Lower lobe of right lung (tissue), 2 donors: ENCODE results near the gene ESYT2. TPM values are rescaled to one million over a fixed set of nuclear protein-coding genes. Genes with fewer than 3 reads are reported as not detected.
A peak's percentile ranks its signal among the peaks of the same experiment; 100 is the strongest.

Source experiments
- ATAC-seq, 2 donors: fragments of 200-7000 bp; cut with Tn5 transposase; one replicate each; pipeline ENCODE4 v1.9.1; 2020 to 2022; ENCODE audit warnings: mild to moderate bottlenecking in 2 of 2, moderate library complexity in 2 of 2
- DNase-seq: peaks from one replicate; pipeline ENCODE4 v3.0.0-alpha.2; 2020
- H3K27ac ChIP-seq: fragments of 200-600 bp; one replicate; pipeline ENCODE4 v1.8.0; 2022
- H3K27me3 ChIP-seq: fragments of 200-600 bp; one replicate; pipeline ENCODE4 v1.8.0; 2022; ENCODE audit warnings: low read depth
- H3K36me3 ChIP-seq: fragments of 200-600 bp; one replicate; pipeline ENCODE4 v1.8.0; 2022; ENCODE audit warnings: mild to moderate bottlenecking
- H3K4me1 ChIP-seq: fragments of 200-600 bp; one replicate; pipeline ENCODE4 v1.8.0; 2022
- H3K4me3 ChIP-seq: fragments of 200-600 bp; one replicate; pipeline ENCODE4 v1.8.0; 2022; ENCODE audit warnings: mild to moderate bottlenecking
- H3K9me3 ChIP-seq: fragments of 200-600 bp; one replicate; pipeline ENCODE4 v1.8.0; 2022
- intact Hi-C: fragments of 100-400 bp; cut with DNase I; formaldehyde crosslinking; loops from one replicate; pipeline ENCODE4 v1.11.0; 2022
- total RNA-seq: library from RNA; stranded (reverse); fragmentation: NEBNext Ultra II Directional; extraction: Animal tissue kit (Norgen Biotek cat#: 25700); gene quantifications from one replicate; pipeline ENCODE4 v1.2.1, GENCODE V29; 2021
- TF ChIP-seq, protein P1 (sequence below): fragments of 200-600 bp; IDR thresholded peaks from one replicate; pipeline ENCODE4 v1.8.0; 2022; ENCODE audit warnings: antibody characterized with exemption, mild to moderate bottlenecking
- donor health status: DM: no; HTN: yes; CAD: no; lungs with severe emphysema.

The ESYT2 gene
- total RNA-seq, 1 donor from 2014 or later, result 55.5 TPM

GRCh38 chr7:158858592-158859503 lies 29.5 kb upstream of the ESYT2 start:
- ATAC-seq (no peak), DNase-seq (no peak)
- Histone ChIP-seq H3K27me3 (no peaks in the 10 kb centered on the region), H3K4me3 (no peak overlapping the region), H3K9me3 (no peaks in the 10 kb centered on the region), H3K36me3 (no peaks in the 10 kb centered on the region), H3K4me1 (peaks cover 28% of the 10 kb centered on the region), H3K27ac (no peak overlapping the region)
- TF ChIP-seq, protein P1, sequence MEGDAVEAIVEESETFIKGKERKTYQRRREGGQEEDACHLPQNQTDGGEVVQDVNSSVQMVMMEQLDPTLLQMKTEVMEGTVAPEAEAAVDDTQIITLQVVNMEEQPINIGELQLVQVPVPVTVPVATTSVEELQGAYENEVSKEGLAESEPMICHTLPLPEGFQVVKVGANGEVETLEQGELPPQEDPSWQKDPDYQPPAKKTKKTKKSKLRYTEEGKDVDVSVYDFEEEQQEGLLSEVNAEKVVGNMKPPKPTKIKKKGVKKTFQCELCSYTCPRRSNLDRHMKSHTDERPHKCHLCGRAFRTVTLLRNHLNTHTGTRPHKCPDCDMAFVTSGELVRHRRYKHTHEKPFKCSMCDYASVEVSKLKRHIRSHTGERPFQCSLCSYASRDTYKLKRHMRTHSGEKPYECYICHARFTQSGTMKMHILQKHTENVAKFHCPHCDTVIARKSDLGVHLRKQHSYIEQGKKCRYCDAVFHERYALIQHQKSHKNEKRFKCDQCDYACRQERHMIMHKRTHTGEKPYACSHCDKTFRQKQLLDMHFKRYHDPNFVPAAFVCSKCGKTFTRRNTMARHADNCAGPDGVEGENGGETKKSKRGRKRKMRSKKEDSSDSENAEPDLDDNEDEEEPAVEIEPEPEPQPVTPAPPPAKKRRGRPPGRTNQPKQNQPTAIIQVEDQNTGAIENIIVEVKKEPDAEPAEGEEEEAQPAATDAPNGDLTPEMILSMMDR, result no peak
- intact Hi-C loops, result no loop called here

GRCh38 chr7:158856883-158857668 lies 27.8 kb upstream of the ESYT2 start:
- ATAC-seq (no peak), DNase-seq (no peak)
- no peaks in the 10 kb centered on the region for H3K27me3 ChIP-seq
- no peaks in the 10 kb centered on the region for H3K9me3 ChIP-seq
- TF ChIP-seq, protein P1, result no peak
- H3K36me3 ChIP-seq, result no peaks in the 10 kb centered on the region
- H3K4me1 ChIP-seq, result peaks cover 28% of the 10 kb centered on the region
- peak overlapping the region; percentile 96 for H3K4me3 ChIP-seq
- intact Hi-C loops, result no loop called here
- peak overlapping the region; percentile 90 for H3K27ac ChIP-seq

- Histone ChIP-seq H3K9me3 (no peaks in the 10 kb centered on the region), H3K27me3 (no peaks in the 10 kb centered on the region), H3K4me3 (no peak overlapping the region), H3K4me1 (peaks cover 24% of the 10 kb centered on the region), H3K27ac (no peak overlapping the region), H3K36me3 (no peaks in the 10 kb centered on the region)
- intact Hi-C loops, result no loop called here
- no peak for DNase-seq
- ATAC-seq, result no peak
- TF ChIP-seq, protein P1, result no peak
These were observed 25.4 kb upstream of the ESYT2 start for GRCh38 chr7:158854681-158855081.

- Histone ChIP-seq H3K4me1 (peaks cover 6% of the 10 kb centered on the region), H3K36me3 (no peaks in the 10 kb centered on the region), H3K4me3 (no peak overlapping the region), H3K9me3 (no peaks in the 10 kb centered on the region), H3K27me3 (no peaks in the 10 kb centered on the region), H3K27ac (no peak overlapping the region)
- ATAC-seq (no peak), DNase-seq (no peak)
- intact Hi-C loops, result no loop called here
- TF ChIP-seq, protein P1, result no peak
These were observed 21.3 kb upstream of the ESYT2 start for GRCh38 chr7:158850545-158851102.

DNA sequence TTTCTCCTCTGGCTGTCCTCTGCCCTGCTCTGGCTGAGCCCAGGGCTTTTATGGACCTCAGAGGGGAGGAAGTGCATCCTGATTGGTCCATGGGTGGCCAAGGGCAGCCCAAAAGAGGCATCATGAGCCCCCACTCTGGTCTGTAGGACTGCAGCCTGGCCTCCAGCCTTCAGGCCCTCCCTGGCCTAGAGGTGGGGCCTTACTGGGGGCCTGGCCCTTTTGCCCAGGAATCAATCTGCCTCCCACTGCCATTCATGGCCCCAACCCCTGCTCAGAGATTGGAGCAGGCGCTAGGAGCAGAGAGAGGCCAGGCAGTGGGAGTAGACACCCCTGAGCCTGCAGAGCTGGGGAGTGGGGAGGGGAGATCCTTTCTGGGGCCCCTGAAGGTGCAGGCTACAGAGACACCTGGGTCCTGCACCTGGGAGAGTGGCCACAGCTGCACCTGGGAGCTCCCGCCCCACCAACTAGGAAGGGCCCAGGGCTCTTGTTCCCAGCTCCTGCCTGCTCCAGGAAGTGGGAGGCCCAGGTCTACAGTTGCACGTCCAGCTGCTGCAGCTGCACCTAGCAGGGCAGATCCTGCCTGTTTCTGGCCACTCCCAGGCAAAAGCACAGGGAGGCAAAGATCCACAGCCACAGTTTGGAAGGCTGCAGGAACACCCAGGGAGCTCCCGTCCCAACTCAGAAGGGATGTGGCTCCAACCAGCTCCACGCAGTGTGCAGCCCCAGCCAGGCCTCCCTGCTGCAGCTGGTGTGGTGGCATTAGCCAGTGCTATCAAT lies 20.6 kb upstream of the ESYT2 start:
- H3K9me3 ChIP-seq, result no peaks in the 10 kb centered on the region
- H3K4me1 ChIP-seq, result peaks cover 6% of the 10 kb centered on the region
- H3K27me3 ChIP-seq, result no peaks in the 10 kb centered on the region
- TF ChIP-seq, protein P1, result no peak
- peak in 1 of 2 donors; percentile 27 for ATAC-seq
- H3K4me3 ChIP-seq, result no peak overlapping the region
- no peaks in the 10 kb centered on the region for H3K36me3 ChIP-seq
- intact Hi-C loops, result no loop called here
- no peak for DNase-seq
- H3K27ac ChIP-seq, result no peak overlapping the region
